H1 (cell line): Measurements from ENCODE around the gene DCP2.

Source experiments
- BRCA1 ChIP-seq: IDR thresholded peaks from 2 replicates; pipeline ENCODE4 v1.6.1; 2012; ENCODE audit warnings: low read depth, low read length, improper control_type of control experiment
- EZH2 ChIP-seq: fragments of 200-600 bp; sonication (generic); IDR thresholded peaks from 2 replicates; pipeline ENCODE4 v1.7.1; 2012; ENCODE audit warnings: low read depth, mild to moderate bottlenecking, moderate library complexity, low read length, inconsistent platforms; ENCODE audit not compliant: severe bottlenecking
- HDAC2 ChIP-seq, 2 experiments: fragments of 300-600 bp in 1 of 2; sonication (generic) in 1 of 2; IDR thresholded peaks; 2 replicates each; pipeline ENCODE4 v1.6.1; 2011 to 2012; ENCODE audit warnings: low read depth in 2 of 2, low read length in 2 of 2, mild to moderate bottlenecking in 2 of 2, moderate library complexity in 2 of 2, borderline replicate concordance in 1 of 2, inconsistent platforms in 1 of 2
- POLR2A ChIP-seq, 2 experiments: IDR thresholded peaks; 1 replicate in 1 of 2; 2 replicates in 1 of 2; pipeline ENCODE4 v1.6.1; 2011; ENCODE audit warnings: low read depth in 2 of 2, low read length in 2 of 2, mild to moderate bottlenecking in 2 of 2; ENCODE audit errors: control extremely low read depth in 1 of 2
- TF ChIP-seq, protein P1 (sequence below), 3 experiments: IDR thresholded peaks; 1 replicate in 2 of 3; 2 replicates in 1 of 3; pipeline versions ENCODE4 v1.5.1 to v1.6.1; 2011; ENCODE audit warnings: low read length in 3 of 3, mild to moderate bottlenecking in 3 of 3, inconsistent platforms in 2 of 3, low read depth in 1 of 3, moderate library complexity in 1 of 3; ENCODE audit not compliant: insufficient read depth in 1 of 3; ENCODE audit errors: control extremely low read depth in 1 of 3

DNA sequence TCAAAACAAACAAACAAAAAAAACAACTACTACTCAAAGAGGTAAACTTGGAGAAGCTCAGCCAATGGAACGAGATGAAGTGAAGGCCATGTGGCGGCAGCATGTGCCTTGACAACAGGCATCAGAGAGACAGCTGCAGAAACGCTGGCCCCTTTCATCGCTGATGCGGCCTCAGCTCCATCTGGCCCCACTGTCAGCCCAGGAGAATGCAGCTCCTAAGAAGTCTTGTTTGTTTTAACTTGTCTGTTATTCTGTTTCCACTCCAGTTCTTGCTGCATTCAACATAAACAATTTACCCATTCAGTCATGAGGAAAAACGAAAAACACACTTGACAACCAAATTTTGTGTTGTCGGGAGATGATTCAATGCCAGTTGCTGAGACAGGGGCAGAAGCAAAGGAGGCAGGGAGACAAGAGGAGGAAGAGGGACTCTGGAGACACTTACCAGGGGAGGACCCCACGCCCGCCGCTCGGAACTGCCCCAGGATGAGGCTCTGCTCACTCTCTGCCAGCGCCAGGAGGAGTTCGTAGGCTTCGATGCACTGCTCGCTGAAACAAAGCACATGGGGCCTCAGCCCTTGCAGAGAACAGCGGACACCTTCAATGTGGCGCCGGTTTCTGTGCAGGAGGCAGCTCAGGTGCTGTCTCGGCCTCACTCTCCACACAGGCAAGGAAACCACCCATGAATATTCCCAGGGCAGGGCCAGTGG, 91.2 kb downstream of the DCP2 start:
- TF ChIP-seq EZH2 (no peak), HDAC2 (IDR thresholded peaks at IDR 0.05; ENCODE audit: borderline replicate concordance in 1 of 2, low read depth in 2 of 2, low read length in 2 of 2) (no peak), POLR2A (IDR thresholded peaks at IDR 0.05; ENCODE audit: control extremely low read depth in 1 of 2, low read depth in 2 of 2, low read length in 2 of 2) (no peak), BRCA1 (no peak)
- TF ChIP-seq, protein P1, sequence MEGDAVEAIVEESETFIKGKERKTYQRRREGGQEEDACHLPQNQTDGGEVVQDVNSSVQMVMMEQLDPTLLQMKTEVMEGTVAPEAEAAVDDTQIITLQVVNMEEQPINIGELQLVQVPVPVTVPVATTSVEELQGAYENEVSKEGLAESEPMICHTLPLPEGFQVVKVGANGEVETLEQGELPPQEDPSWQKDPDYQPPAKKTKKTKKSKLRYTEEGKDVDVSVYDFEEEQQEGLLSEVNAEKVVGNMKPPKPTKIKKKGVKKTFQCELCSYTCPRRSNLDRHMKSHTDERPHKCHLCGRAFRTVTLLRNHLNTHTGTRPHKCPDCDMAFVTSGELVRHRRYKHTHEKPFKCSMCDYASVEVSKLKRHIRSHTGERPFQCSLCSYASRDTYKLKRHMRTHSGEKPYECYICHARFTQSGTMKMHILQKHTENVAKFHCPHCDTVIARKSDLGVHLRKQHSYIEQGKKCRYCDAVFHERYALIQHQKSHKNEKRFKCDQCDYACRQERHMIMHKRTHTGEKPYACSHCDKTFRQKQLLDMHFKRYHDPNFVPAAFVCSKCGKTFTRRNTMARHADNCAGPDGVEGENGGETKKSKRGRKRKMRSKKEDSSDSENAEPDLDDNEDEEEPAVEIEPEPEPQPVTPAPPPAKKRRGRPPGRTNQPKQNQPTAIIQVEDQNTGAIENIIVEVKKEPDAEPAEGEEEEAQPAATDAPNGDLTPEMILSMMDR (IDR thresholded peaks at IDR 0.05; ENCODE audit: control extremely low read depth in 1 of 3, insufficient read depth in 1 of 3, low read depth in 1 of 3, low read length in 3 of 3): no peak
